GM19328 (cell line): ENCODE data around the gene NCOA1.
"Not testable (repeated sequence)": the region's sequence is repeated elsewhere in the genome, so short reads cannot be mapped to it uniquely, and the experiment has no call there.

ENCODE experiments used
- ATAC-seq: cut with Tn5 transposase; IDR thresholded peaks from one replicate; pipeline ENCODE4 v1.9.1; 2021; ENCODE audit warnings: mild to moderate bottlenecking, moderate library complexity; ENCODE audit not compliant: unreplicated experiment

Gene NCOA1

DNA sequence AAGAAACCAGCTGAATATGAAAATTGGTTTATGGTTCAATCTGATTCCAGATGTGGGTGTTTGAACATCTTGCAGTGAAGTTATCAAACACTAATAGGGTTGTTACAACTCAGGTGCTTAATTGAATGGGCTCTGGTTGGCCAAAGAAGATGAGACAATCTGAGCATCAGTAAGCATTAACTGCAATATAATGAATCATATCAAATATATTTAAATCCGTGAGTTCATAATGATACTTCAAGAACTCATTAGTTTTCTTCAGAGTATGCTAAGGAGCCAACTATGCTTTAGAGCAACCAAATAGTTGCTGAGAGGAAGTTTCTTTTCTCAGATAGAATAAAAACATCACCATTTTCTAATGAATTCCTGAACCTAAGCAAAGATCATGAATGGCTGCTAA, 79.2 kb downstream of the NCOA1 start:
- no peak for ATAC-seq

DNA sequence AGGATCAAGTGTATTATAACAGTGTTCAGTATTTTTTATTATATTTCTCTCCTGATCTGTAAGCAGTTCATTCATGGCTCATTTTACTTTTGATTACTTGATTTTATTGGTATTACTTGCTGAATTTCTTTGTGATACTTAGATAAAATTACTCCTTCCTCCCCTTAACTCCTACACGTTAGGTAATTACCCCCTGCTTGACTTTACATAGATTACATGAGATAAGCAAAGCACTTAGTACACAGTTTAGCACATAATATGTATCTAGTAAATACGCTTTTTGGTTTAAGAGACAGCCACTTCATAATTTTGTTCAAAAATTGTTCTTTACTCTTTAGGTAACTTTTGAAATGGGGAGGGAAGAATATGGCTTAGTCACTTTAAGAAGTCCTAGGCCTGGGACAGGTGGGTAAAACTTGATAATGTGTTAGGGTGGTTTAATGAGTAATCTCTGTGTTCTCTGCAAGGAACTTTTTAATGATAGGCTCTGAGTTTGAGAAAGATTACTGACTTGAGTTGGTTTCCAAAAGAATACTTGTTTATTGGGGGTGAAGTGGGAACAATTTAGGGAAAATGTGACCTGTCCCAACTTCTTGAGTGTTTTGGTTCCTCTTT, 80.9 kb downstream of the NCOA1 start:
- ATAC-seq: no peak

DNA sequence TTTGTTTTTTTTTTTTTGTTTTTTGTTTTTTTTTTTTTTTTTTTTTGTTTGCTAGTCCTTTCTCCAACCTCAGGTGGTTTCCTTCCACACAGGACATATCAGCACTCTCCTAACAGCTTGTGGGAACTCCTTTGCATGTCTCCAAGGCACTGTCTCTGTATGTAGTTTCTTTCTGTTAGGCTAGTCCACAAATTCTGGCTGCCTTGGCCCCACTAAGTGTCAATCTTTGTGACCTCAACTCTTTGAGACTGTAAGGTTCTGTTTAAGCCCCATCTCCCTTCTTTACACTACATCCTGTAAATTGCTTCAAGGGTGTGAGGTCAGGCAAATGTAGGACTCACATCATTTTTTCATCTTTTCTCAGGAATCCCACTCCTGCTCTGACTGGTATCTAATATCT, 85.1 kb downstream of the NCOA1 start:
- ATAC-seq: no peak

DNA sequence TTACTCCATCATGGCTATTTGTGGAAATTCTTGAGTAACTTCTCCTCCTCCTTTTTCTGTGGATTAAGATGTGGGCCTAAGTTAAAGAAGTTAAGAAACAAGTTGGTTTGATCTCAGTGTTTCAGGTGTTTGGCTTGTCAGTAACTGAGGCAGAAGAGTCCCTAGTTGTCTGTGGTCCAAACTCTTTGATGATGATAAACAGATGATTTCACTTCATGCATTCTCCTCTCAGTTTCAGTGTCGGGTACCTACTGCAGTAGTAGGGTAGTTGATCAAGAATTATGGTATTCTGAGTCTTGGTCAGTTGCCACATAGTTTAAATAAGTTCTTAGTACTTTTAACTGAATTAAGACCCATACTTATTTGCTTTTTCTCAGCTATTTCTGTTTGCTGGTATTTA, 85.6 kb downstream of the NCOA1 start:
- no peak for ATAC-seq

DNA sequence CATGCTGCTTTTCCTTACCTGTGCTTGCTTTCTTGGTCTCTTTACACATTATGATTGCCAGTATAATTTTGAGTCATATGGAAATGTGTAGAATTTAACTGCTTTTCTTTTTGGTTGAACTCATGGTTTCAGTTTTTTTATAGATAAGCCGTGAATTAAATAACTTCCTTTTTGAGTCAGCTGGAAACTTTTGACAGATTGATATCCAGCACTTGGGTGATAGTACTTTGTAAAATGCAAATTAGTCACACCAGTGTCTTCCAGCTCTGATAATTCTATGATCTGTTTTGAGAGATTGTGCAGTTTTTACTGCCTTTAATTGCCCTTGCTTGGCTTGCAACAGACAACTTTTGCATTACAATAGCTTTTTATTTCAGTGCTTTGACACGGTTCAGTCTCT, 86.4 kb downstream of the NCOA1 start:
- peak; percentile 50 for ATAC-seq

DNA sequence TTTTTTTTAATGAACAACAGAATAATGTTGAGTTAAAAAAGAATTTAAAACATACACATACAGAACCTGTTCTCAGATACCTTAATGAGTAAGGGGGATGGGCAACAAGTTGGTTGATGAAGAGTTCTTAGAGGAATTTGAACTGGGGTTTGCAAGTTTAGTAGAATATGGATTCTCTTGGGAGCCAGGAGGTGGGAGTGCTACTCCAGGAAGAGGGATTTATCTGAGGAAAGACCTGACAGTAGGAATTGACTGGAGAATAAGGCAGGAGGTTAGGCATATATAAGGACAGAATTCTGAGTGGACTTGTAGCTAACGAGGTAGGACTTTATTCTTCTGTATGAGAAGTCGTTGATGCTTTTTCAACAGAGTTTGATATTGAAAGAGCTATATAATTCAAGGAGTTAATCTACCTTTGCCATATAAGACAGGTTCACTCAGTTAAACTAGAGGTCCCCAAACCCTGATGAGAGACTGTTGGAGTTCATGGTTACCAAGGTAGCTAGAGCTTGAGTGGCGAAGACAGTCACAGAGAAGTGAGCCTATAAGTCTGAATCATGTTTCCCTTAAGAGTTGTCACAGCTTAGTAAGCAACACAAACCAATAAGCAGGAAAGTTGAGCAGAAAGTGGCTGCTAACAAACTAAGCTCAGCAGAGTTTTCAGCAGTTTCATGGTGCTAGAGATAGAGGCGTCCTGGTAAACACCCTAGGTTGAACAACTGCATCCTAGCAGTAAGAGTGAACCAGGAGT, 88.2 kb downstream of the NCOA1 start:
- no peak for ATAC-seq

DNA sequence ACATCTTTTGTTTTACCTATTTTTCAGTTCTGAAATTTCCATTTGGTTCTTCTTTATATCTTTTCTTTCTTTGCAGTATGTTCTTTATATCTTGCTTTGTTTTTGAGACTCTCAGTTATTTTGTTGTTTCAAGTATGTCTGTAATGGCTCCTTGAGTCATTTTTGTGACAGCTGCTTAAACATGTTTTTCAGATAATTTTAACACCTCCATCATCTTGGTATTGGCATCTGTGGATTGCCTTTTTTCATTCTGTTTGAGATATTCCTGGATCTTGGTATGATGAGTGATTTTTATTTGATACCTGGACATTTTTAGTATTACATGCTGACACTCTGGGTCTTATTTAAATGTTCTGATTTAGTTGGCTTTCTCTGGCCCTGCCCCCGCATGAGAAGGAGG, 89.5 kb downstream of the NCOA1 start:
- ATAC-seq: no peak

DNA sequence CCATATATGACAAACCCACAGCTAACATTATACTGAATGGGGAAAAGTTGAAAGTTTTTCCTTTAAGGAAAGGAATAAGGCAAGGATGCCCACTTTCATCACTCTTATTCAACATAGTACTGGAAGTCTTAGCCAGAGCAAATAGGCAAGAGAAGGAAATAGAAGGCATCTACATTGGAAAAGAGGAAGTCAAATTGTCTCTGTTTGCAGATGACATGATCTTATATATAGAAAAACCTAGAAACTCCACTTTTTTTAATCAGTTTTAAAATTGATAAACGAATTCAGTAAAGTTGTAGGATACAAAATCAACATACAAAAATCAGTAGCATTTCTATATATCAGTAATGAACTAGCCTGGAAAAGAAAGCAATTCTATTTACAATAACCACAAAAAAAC, 90.9 kb downstream of the NCOA1 start:
- ATAC-seq: not testable (repeated sequence)

DNA sequence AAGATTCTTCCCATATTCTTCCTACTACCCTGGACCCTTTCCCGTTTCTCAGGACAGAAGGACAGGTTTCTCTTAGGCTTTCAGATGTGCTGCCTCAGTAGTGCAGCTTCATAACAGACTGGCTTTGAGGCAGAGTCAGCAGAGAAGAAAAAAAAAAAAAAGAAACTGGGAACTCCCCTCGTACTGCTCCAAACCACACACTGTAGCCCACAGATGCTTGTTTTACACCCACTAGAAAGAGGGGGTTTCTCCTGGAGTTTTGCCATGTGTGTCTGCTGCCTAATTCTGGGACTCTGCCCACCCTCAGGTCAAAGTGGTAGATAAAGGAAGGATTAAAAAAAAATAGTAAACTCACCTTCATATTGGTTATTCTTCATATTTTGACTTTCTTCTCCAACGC, 95.9 kb downstream of the NCOA1 start:
- no peak for ATAC-seq

DNA sequence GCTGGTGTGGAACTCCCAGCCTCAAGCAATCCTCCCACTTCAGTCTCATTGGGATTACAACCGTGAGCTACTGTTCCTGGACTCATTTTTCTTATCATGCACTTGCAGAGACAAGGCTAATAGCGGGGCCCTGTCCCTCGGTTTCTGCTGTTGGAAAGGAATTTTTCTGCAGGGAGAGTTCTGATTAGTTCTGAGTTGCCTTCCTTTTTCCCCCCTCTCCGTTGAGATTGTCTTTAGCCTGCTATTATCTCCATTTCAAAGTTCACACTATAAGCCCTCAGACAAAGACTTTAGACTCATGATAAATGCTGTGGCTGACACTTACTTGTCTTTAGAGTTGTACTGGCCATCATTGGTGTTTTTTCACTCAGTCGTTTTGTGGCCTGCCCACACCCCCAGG, 97.2 kb downstream of the NCOA1 start:
- ATAC-seq: no peak

DNA sequence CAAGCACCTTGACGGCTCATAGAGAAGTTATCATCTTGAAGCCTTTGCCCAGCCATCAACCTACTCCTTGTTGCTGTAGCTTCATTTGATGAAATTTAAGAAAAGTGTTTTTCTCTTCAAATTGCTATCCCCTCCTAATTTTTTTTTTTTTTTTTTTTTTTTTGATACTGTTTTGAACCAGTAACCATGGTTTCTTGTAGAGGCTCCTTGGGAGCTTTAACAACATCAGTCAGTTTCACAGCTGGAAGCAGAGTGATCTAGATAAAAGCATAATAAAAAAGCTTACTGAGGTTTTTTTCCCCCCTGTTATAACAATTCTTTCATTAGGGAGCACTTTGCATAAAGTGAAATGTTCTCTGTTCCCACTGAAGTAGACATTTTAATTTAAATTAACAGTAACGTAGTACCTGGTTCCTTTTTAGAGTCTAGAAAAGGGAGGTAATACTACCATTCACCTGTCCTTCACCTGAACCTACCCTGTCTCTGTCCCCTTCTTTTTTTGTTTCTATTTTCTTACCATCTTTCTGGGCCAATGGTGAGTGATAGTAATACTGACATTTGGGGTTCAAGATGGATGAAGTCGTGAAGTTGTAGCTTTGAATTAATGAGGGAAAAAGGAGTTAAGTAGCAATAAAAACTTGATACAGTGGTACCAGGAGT, 101.5 kb downstream of the NCOA1 start:
- no peak for ATAC-seq

DNA sequence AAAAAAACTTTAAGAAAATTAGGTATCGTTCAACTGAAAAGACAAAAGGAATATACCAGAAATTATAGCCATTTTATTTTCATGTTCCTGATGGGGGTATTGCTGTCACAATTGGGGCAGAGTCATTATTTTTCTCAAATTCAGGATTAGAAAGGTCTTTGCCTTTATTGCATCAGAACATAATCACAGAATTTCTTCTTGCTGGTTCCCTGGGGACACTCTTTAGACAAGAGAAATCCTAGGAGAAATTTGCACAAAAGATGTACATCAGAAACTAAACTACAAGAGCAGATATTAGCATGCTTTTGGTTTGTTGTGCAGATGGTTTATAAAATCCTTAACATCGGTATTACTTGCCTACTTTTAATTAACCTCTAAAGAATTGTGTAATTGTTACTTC, 103.2 kb downstream of the NCOA1 start:
- no peak for ATAC-seq

DNA sequence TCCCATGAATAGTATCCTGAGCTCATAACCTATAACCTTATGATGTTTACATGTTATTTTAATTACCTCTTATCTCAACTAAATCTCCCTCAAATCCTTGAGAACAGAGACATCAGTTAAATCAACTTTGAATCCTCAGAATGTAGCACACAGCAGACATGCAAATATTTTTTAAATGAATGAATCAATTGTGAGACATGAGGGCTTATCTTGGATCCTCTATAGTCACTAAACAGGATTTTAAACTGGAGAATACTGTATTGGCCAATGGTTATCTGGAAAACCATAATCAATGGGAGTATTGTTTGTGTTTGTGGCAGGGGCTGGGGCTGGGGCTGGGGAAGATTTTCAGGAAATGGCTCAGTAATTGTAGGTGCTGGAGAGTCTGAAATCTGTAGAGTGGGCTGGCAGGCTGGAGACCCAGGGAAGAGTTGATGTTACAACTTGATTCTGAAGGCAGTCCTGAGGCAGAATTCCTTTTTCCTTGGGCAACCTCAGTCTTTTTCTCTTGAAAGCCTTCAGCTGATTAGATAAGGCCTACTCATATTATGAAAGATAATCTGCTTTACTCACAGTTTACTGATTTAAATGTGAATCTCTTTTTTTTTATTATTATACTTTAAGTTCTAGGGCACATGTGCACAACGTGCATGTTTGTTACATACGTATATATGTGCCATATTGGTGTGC, 106.3 kb downstream of the NCOA1 start:
- no peak for ATAC-seq

DNA sequence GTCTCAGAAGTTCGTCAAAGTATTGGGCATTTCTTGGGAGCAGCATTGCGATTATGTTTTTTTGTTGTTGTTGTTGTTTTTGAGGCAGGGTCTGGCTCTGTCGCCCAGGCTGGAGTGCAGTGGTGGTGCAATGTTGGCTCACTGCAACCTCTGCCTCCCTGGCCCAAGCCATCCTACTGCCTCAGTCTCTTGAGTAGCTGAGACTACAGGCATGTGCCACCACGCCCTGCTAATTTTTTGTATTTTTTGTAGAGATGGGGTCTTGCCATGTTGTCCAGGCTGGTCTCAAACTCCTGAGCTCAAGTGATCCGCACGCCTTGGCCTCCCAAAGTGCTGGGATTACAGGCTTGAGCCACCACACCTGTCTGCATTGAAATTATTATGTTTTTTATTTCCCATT, 109.1 kb downstream of the NCOA1 start:
- not testable (repeated sequence) for ATAC-seq

DNA sequence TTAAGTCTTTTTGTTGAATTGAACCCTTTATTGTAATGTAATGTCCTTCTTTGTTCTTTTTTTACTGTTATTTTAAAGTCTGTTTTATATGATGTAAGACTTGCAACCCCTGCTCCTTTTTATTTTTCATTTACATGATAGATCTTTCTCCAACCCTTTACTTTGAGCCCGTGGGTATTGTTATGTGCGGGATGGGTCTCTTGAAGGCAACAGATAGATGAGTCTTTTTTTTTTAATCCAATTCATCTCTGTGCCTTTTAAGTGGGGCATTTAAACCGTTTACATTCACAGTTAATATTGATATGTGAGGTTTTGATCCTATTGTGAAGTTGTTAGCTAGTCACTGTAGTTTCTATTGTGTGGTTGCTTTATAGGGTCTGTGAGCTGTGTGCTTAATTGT, 120.6 kb downstream of the NCOA1 start:
- ATAC-seq: no peak

DNA sequence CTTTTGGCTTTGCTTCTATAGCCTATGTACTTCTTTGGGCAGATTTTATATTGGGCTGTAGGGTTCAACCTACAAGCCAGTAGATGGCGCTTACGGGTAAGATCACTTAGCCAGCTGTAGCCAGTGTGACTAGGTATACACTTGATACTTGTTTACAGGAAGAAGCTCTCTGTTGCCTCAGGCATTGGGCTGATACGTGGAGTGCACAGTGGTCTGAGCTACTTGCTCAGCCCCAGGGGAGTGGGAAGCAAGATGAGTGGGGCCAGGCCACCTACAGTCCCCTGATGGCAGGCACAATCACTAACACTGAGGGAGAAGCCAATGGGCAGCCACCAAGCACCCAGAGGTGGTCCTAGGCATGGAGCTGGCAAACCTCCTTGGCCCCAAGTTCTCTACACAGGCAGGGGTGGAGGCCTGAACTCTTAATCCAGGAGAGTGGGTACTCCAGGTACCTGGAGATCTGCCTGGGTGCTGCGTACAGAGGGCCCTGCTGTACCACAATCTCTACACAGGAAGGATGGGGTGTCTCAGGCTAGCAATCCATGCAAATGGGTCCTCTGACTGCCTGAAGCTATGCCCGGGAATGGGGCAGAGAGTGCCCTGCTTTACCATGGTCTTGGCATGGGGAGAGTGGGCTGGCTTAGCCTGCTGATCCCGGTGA, 122.2 kb downstream of the NCOA1 start:
- no peak for ATAC-seq

DNA sequence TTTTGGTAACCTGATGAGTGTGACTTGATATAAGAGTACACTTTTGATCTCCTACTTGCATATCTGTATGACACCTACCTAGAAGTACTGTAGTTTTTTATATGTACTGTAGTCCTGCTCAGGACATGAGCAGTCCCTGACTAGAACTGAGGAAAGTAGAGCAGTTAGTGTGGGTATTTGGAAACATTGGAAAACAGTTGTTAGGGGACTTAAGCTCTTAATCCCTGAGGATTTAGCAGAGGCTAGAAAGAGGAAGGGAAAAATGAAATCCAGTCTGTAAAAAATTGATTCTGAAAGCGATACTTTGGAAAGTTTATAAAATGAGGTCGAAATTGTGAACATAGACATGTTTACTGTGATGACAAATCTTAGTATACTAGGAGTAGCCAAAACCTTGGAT, 125.6 kb downstream of the NCOA1 start:
- ATAC-seq: no peak

DNA sequence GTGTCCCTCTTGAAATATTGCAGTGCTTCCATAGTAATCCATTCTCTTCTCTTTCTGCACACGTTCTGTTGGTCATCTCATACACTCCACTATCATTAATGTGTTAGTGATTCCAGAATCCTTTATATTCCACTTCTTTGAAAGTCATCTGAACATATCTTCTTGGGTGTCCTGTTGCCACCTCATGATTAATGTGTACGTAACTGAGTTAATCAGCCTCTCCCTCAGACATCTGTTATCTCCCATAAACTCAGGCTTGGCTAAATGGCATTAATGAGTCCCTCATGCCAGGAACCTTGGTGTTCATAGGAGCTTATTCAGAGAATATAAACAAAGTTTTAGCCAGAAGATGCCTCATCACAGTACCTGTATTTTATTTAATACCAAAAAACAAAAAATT, 126.4 kb downstream of the NCOA1 start:
- no peak for ATAC-seq

DNA sequence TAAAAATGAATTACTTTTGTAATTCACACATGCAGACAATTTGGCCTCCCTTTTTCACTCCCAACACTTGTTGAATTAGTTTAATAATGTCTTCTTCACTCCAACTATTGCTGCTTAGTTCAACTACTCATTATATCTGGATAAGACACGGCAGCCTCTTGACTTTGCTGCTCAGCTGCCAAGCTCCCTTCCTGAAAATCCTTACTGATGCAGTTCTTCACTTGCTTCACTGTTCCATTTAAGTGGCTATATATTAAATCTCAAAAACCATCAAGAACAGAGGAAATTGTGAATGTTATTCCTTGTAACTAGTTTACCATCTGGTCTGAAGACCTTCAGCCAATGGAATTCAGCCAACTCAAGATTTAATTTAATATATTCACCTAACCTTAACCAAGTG, 127.1 kb downstream of the NCOA1 start:
- no peak for ATAC-seq

DNA sequence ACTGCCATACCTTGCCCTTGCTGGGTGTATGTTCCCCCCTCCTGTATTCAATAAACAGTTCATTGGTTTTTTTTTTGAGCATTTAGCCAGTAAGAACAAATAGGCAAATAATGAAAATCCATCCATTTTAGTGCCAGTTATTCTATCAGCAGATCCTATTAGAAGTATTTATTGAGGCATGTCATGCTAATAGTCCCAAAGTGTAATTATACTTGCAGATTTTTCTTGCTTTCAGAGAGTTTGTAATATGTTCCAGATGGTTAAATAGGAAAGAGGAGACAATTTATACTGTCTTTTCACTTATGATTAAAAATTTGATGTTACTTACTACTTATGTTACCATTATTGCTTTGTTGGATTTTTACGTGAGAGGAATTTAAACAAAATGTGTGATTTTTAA, 127.6 kb downstream of the NCOA1 start:
- no peak for ATAC-seq

DNA sequence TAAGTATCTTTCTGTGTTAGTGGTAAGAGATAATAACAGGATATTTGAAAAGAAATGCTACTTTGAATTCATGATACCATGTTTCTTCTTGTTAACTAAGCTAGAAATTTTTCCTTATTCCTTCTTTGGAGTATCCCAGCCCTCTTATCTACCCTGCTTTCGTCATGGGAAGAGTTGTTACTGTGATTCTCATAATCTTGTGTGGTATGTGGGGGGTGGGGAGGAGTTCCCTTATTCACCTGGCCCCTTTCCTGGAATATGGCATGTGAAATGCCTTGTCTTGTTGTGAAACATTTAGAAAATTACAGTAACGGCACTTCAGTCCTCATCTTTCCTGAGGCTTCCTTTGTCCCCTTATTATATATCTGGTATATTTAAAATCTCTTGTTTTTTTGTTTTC, 129.9 kb downstream of the NCOA1 start:
- no peak for ATAC-seq
